Natural killer cell (primary cell): ENCODE data around the gene TPRG1. TPM values are rescaled to one million over a fixed set of nuclear protein-coding genes. Genes with fewer than 3 reads are reported as not detected.

ENCODE experiments used
- ATAC-seq, 3 donors: fragments of 150-1000 bp in 2 of 3; fragments of 200-7000 bp in 1 of 3; cut with Tn5 transposase; 1 replicate in 1 of 3; 2 replicates in 2 of 3; pipeline ENCODE4 v1.10.0; 2021; ENCODE audit warnings: mild to moderate bottlenecking in 2 of 3, moderate library complexity in 2 of 3
- DNase-seq, 2 donors: peaks; one replicate each; pipeline versions ENCODE4 v3.0.0 to v3.0.0-alpha.2; 2013 to 2021; ENCODE audit warnings: mixed read lengths in 1 of 2
- H3K27ac ChIP-seq: one replicate; pipeline ENCODE4 v1.5.1; 2013; ENCODE audit warnings: mild to moderate bottlenecking, low read length
- H3K27me3 ChIP-seq: one replicate; pipeline ENCODE4 v1.6.1; 2013; ENCODE audit warnings: low read length; ENCODE audit not compliant: control insufficient read depth, insufficient read depth
- H3K36me3 ChIP-seq: one replicate; pipeline ENCODE4 v1.6.1; 2013; ENCODE audit warnings: low read length; ENCODE audit not compliant: control insufficient read depth, insufficient read depth
- H3K4me1 ChIP-seq: one replicate; pipeline ENCODE4 v1.6.1; 2013; ENCODE audit warnings: low read length; ENCODE audit not compliant: control insufficient read depth, insufficient read depth
- H3K4me3 ChIP-seq: one replicate; pipeline ENCODE4 v1.5.1; 2013; ENCODE audit warnings: low read length
- H3K9me3 ChIP-seq: one replicate; pipeline ENCODE4 v1.6.1; 2013; ENCODE audit warnings: low read length; ENCODE audit not compliant: control insufficient read depth, insufficient read depth
- H3K27ac Mint-ChIP-seq, 2 donors: one replicate each; pipeline ENCODE4 v1.8.0; 2022; ENCODE audit warnings: mild to moderate bottlenecking in 2 of 2, mixed read lengths in 2 of 2, moderate library complexity in 1 of 2
- H3K27me3 Mint-ChIP-seq, 2 donors: one replicate each; pipeline ENCODE4 v1.8.0; 2022; ENCODE audit warnings: low read depth in 2 of 2, mixed read lengths in 2 of 2
- H3K36me3 Mint-ChIP-seq: one replicate; pipeline ENCODE4 v1.8.0; 2022; ENCODE audit warnings: mixed read lengths
- H3K4me1 Mint-ChIP-seq, 2 donors: one replicate each; pipeline ENCODE4 v1.8.0; 2022; ENCODE audit warnings: mixed read lengths in 2 of 2
- H3K4me3 Mint-ChIP-seq: one replicate; pipeline ENCODE4 v1.8.0; 2022; ENCODE audit warnings: mild to moderate bottlenecking, moderate library complexity, mixed read lengths
- H3K9me3 Mint-ChIP-seq, 2 donors: one replicate each; pipeline ENCODE4 v1.8.0; 2022; ENCODE audit warnings: mixed read lengths in 2 of 2
- WGBS: methylation state at CpG from one replicate; pipeline ENCODE4 v1.1.7; 2013; ENCODE audit warnings: missing lambda C conversion rate; ENCODE audit not compliant: insufficient coverage; 5-methylcytosine and 5-hydroxymethylcytosine counted together
- intact Hi-C: fragments of 100-400 bp; cut with micrococcal nuclease; formaldehyde crosslinking; loops from one replicate; pipeline ENCODE4 v1.14.2; 2022
- total RNA-seq, 4 donors: library from RNA; stranded (reverse); fragments of 120-200 nt in 1 of 4; gene quantifications; one replicate each; pipeline versions ENCODE4 v1.2.3 to v1.2.4, GENCODE V29; 2013 to 2022
- TF ChIP-seq, protein P1 (sequence below): fragments of 200-600 bp; IDR thresholded peaks from one replicate; pipeline ENCODE4 v1.8.0; 2022; ENCODE audit warnings: antibody characterized with exemption

TPRG1 gene
- total RNA-seq, 3 donors from 2014 or later (not counting 1 experiment from before 2014, with no cell fraction given): 1.3 to 4.6 (median 1.9) TPM

DNA sequence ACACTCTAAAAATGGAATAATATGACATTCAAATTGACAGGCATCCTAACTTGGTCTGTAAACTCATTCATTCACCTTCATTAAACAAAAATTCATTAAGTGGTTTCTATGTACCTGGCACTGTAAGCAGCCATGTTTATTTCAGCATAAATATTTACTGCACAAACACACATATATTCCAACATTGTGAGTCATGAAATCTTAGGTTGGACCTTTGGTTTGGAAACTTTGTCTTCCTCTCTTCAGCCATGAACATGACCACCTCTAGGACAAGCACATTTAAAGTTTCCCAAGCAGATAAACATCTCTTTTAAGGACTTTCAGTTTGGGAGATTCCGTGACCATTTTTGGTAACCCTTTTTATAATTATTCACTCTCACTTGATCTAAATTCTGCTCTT lies 131.8 kb downstream of the TPRG1 start:
- no peaks in the 10 kb centered on the region for H3K36me3 ChIP-seq
- Mint-ChIP-seq H3K36me3 (no peaks in the 10 kb centered on the region), H3K4me1 (no peaks in the 10 kb centered on the region), H3K9me3 (no peaks in the 10 kb centered on the region), H3K27me3 (peaks cover 0 to 5% of the 10 kb centered on the region in 2 donors), H3K4me3 (no peak overlapping the region), H3K27ac (no peak overlapping the region)
- intact Hi-C loops: no loop called here
- H3K27me3 ChIP-seq: no peaks in the 10 kb centered on the region
- DNase-seq (no peak), ATAC-seq (no peak)
- TF ChIP-seq, protein P1, sequence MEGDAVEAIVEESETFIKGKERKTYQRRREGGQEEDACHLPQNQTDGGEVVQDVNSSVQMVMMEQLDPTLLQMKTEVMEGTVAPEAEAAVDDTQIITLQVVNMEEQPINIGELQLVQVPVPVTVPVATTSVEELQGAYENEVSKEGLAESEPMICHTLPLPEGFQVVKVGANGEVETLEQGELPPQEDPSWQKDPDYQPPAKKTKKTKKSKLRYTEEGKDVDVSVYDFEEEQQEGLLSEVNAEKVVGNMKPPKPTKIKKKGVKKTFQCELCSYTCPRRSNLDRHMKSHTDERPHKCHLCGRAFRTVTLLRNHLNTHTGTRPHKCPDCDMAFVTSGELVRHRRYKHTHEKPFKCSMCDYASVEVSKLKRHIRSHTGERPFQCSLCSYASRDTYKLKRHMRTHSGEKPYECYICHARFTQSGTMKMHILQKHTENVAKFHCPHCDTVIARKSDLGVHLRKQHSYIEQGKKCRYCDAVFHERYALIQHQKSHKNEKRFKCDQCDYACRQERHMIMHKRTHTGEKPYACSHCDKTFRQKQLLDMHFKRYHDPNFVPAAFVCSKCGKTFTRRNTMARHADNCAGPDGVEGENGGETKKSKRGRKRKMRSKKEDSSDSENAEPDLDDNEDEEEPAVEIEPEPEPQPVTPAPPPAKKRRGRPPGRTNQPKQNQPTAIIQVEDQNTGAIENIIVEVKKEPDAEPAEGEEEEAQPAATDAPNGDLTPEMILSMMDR: no peak
- WGBS: 100% methylated on average over 1 of the region's 1 CpG
- no peaks in the 10 kb centered on the region for H3K9me3 ChIP-seq
- H3K27ac ChIP-seq: no peak overlapping the region
- no peak overlapping the region for H3K4me3 ChIP-seq
- H3K4me1 ChIP-seq: no peaks in the 10 kb centered on the region

DNA sequence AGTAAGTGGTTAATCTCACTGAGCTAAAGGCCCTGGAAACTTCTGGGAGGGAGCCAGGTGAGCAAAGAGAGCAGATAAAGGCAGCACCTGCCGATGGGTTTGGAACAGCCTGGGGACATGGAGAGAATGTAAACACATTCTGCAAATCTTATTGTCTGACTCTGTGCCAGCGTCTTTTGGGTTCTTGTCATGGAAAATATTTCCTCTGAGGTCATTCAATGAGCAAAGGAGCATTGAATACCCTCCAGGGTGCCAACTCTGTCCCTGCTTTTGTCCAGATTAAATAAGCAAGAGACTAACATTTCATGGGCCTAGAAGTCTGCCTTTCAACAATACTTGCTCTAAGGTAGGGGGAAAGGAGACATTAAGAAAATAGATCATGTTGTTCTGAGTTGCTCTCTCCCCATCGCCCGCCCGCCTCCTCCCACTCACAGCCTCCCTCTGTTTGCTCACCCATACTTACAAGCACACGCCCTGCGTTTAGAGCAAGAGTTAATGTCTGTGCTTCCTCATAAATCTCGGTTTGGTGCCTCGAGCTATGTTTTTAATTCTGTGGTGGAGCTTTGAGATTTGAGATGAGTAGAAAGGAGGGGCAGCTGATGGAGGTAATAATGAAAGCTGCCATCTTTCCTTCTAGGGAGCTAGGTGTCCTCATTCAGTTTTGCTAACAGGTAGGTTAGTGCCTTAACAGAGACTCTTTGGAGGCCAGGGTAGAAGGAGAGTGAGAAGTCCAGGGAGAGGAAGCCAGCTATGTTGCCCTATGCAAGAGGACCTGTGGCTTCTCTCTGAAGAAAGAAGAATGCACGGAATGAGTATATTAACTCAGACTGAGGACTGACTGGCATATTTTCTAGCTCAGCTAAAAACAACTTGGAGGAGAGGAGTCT lies 132.9 kb downstream of the TPRG1 start:
- intact Hi-C loops: no loop called here
- Histone ChIP-seq H3K9me3 (no peaks in the 10 kb centered on the region), H3K36me3 (no peaks in the 10 kb centered on the region), H3K4me3 (no peak overlapping the region), H3K27me3 (no peaks in the 10 kb centered on the region), H3K4me1 (no peaks in the 10 kb centered on the region), H3K27ac (no peak overlapping the region)
- H3K4me3 Mint-ChIP-seq: no peak overlapping the region
- ATAC-seq (no peak), DNase-seq (no peak)
- H3K36me3 Mint-ChIP-seq: no peaks in the 10 kb centered on the region
- TF ChIP-seq, protein P1: no peak
- no peaks in the 10 kb centered on the region for H3K9me3 Mint-ChIP-seq
- 91% methylated on average over 10 of the region's 10 CpGs for WGBS
- peaks cover 0 to 5% of the 10 kb centered on the region in 2 donors for H3K27me3 Mint-ChIP-seq
- no peaks in the 10 kb centered on the region for H3K4me1 Mint-ChIP-seq
- no peak overlapping the region for H3K27ac Mint-ChIP-seq

DNA sequence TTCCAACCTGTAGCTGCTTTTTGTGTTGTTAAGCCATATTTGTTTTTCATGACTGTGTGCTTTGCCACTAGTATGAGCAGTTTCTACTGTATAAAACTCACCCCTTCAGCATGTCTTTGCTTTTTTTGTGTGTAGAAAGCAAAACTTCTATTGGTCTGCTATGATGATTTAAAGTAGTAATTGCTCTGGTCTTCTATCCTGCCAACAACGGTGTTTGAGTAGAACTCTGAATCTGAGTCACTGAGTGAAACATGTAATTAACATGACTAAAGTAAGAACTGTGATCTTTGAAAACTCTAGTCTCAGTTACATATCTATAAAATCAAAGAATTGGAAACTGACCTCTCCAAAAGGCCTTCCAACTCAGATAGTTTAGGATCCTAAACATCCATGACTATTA lies 133.6 kb downstream of the TPRG1 start:
- intact Hi-C loops: no loop called here
- no peaks in the 10 kb centered on the region for H3K9me3 ChIP-seq
- no peak overlapping the region for H3K27ac Mint-ChIP-seq

More for the DNA sequence above, 133.6 kb downstream of the TPRG1 start:
- no peaks in the 10 kb centered on the region for H3K9me3 Mint-ChIP-seq
- ATAC-seq: no peak
- no peaks in the 10 kb centered on the region for H3K36me3 ChIP-seq
- no peak overlapping the region for H3K4me3 ChIP-seq
- H3K4me1 Mint-ChIP-seq: no peaks in the 10 kb centered on the region
- no peaks in the 10 kb centered on the region for H3K4me1 ChIP-seq
- H3K27me3 ChIP-seq: no peaks in the 10 kb centered on the region
- TF ChIP-seq, protein P1: no peak
- peaks cover 0 to 7% of the 10 kb centered on the region in 2 donors for H3K27me3 Mint-ChIP-seq
- H3K4me3 Mint-ChIP-seq: no peak overlapping the region
- no peaks in the 10 kb centered on the region for H3K36me3 Mint-ChIP-seq
- H3K27ac ChIP-seq: no peak overlapping the region
- DNase-seq: no peak
- 88% methylated on average over 1 of the region's 1 CpG for WGBS
